ENCODE data around the gene C1orf146. TPM values are rescaled to one million over a fixed set of nuclear protein-coding genes. Genes with fewer than 3 reads are reported as not detected.

C1orf146 gene
- total and polyA plus RNA-seq, 2 donors from 2014 or later = not detected

- Histone ChIP-seq H3K4me3 (ENCODE audit: low read length in 3 of 3) (no peak overlapping the region), H3K4me1 (ENCODE audit: control insufficient read depth in 2 of 3, insufficient read depth in 2 of 3, low read depth in 1 of 3, low read length in 3 of 3) (no peaks in the 10 kb centered on the region), H3K9me3 (ENCODE audit: control insufficient read depth in 2 of 3, insufficient read depth in 1 of 3, low read length in 3 of 3) (peaks cover 0 to 6% (median 0%) of the 10 kb centered on the region in 3 donors), H3K36me3 (ENCODE audit: control insufficient read depth in 2 of 3, insufficient read depth in 3 of 3, low read length in 3 of 3) (no peaks in the 10 kb centered on the region), H3K27me3 (ENCODE audit: control insufficient read depth, insufficient read depth, low read length) (no peaks in the 10 kb centered on the region), H3K9ac (ENCODE audit: low read length in 3 of 3) (no peak overlapping the region), H3K27ac (ENCODE audit: low read depth in 2 of 2, low read length in 2 of 2) (no peak overlapping the region)
- TF ChIP-seq, protein P1, sequence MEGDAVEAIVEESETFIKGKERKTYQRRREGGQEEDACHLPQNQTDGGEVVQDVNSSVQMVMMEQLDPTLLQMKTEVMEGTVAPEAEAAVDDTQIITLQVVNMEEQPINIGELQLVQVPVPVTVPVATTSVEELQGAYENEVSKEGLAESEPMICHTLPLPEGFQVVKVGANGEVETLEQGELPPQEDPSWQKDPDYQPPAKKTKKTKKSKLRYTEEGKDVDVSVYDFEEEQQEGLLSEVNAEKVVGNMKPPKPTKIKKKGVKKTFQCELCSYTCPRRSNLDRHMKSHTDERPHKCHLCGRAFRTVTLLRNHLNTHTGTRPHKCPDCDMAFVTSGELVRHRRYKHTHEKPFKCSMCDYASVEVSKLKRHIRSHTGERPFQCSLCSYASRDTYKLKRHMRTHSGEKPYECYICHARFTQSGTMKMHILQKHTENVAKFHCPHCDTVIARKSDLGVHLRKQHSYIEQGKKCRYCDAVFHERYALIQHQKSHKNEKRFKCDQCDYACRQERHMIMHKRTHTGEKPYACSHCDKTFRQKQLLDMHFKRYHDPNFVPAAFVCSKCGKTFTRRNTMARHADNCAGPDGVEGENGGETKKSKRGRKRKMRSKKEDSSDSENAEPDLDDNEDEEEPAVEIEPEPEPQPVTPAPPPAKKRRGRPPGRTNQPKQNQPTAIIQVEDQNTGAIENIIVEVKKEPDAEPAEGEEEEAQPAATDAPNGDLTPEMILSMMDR (IDR thresholded peaks at IDR 0.05; ENCODE audit: borderline replicate concordance, extremely low read depth, insufficient read depth) = no peak
- FAIRE-seq = no peak
- intact Hi-C loops (cut with DNase I) = no loop called here
- no peak for DNase-seq
These were observed 14.6 kb upstream of the C1orf146 start for GRCh38 chr1:92203105-92203504.

GRCh38 chr1:92210701-92211100 lies 7.0 kb upstream of the C1orf146 start:
- peaks cover 0 to 6% (median 0%) of the 10 kb centered on the region in 3 donors for H3K9me3 ChIP-seq (ENCODE audit: control insufficient read depth in 2 of 3, insufficient read depth in 1 of 3, low read length in 3 of 3)
- intact Hi-C loops (cut with DNase I) = no loop called here
- H3K4me1 ChIP-seq (ENCODE audit: control insufficient read depth in 2 of 3, insufficient read depth in 2 of 3, low read depth in 1 of 3, low read length in 3 of 3) = no peaks in the 10 kb centered on the region
- no peak overlapping the region for H3K4me3 ChIP-seq (ENCODE audit: low read length in 3 of 3)
- TF ChIP-seq, protein P1 (IDR thresholded peaks at IDR 0.05; ENCODE audit: borderline replicate concordance, extremely low read depth, insufficient read depth) = no peak
- no peak overlapping the region for H3K27ac ChIP-seq (ENCODE audit: low read depth in 2 of 2, low read length in 2 of 2)
- no peaks in the 10 kb centered on the region for H3K27me3 ChIP-seq (ENCODE audit: control insufficient read depth, insufficient read depth, low read length)
- no peak overlapping the region for H3K9ac ChIP-seq (ENCODE audit: low read length in 3 of 3)
- no peaks in the 10 kb centered on the region for H3K36me3 ChIP-seq (ENCODE audit: control insufficient read depth in 2 of 3, insufficient read depth in 3 of 3, low read length in 3 of 3)
- no peak for DNase-seq
- FAIRE-seq = no peak

- H3K4me1 ChIP-seq (ENCODE audit: control insufficient read depth in 2 of 3, insufficient read depth in 2 of 3, low read depth in 1 of 3, low read length in 3 of 3) = no peaks in the 10 kb centered on the region
- no peak for FAIRE-seq
- H3K9ac ChIP-seq (ENCODE audit: low read length in 3 of 3) = no peak overlapping the region
- no peak for DNase-seq
- no peaks in the 10 kb centered on the region for H3K36me3 ChIP-seq (ENCODE audit: control insufficient read depth in 2 of 3, insufficient read depth in 3 of 3, low read length in 3 of 3)
- no peak overlapping the region for H3K27ac ChIP-seq (ENCODE audit: low read depth in 2 of 2, low read length in 2 of 2)
- TF ChIP-seq, protein P1 (IDR thresholded peaks at IDR 0.05; ENCODE audit: borderline replicate concordance, extremely low read depth, insufficient read depth) = no peak
- no peak overlapping the region for H3K4me3 ChIP-seq (ENCODE audit: low read length in 3 of 3)
- no peaks in the 10 kb centered on the region for H3K27me3 ChIP-seq (ENCODE audit: control insufficient read depth, insufficient read depth, low read length)
- intact Hi-C loops (cut with DNase I) = no loop called here
- peaks cover 0 to 4% (median 0%) of the 10 kb centered on the region in 3 donors for H3K9me3 ChIP-seq (ENCODE audit: control insufficient read depth in 2 of 3, insufficient read depth in 1 of 3, low read length in 3 of 3)
These were observed 6.5 kb upstream of the C1orf146 start for GRCh38 chr1:92211166-92211565.

DNA sequence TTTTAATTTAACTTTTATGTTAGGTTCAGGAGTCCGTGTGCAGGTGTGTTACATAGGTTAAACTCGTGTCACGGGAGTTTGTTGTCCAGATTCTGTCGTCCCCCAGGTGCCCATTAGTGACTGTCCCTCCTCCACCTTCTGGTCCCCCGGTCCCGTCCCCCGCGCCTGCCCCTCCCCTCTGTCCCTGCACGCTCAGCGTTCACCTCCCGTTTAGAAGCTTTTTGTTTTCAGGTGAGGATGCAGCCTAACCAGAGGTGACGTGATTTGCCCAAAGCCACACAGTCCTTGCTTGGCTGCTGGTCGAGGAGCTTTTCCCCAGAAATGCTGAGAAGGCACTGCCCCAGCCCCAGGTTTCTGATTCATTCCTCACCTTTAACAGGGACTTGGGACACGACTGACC lies 844 bp downstream of the C1orf146 start:
- H3K36me3 ChIP-seq (ENCODE audit: control insufficient read depth in 2 of 3, insufficient read depth in 3 of 3, low read length in 3 of 3) = no peaks in the 10 kb centered on the region
- intact Hi-C loops (cut with DNase I) = no loop called here
- H3K9ac ChIP-seq (ENCODE audit: low read length in 3 of 3) = no peak overlapping the region
- no peak overlapping the region for H3K4me3 ChIP-seq (ENCODE audit: low read length in 3 of 3)
- no peak for DNase-seq
- H3K27me3 ChIP-seq (ENCODE audit: control insufficient read depth, insufficient read depth, low read length) = no peaks in the 10 kb centered on the region
- no peaks in the 10 kb centered on the region for H3K4me1 ChIP-seq (ENCODE audit: control insufficient read depth in 2 of 3, insufficient read depth in 2 of 3, low read depth in 1 of 3, low read length in 3 of 3)
- TF ChIP-seq, protein P1 (IDR thresholded peaks at IDR 0.05; ENCODE audit: borderline replicate concordance, extremely low read depth, insufficient read depth) = no peak
- FAIRE-seq = no peak
- H3K27ac ChIP-seq (ENCODE audit: low read depth in 2 of 2, low read length in 2 of 2) = no peak overlapping the region
- no peaks in the 10 kb centered on the region for H3K9me3 ChIP-seq (ENCODE audit: control insufficient read depth in 2 of 3, insufficient read depth in 1 of 3, low read length in 3 of 3)
